Measurements from ENCODE around the gene PTCHD1.

DNA sequence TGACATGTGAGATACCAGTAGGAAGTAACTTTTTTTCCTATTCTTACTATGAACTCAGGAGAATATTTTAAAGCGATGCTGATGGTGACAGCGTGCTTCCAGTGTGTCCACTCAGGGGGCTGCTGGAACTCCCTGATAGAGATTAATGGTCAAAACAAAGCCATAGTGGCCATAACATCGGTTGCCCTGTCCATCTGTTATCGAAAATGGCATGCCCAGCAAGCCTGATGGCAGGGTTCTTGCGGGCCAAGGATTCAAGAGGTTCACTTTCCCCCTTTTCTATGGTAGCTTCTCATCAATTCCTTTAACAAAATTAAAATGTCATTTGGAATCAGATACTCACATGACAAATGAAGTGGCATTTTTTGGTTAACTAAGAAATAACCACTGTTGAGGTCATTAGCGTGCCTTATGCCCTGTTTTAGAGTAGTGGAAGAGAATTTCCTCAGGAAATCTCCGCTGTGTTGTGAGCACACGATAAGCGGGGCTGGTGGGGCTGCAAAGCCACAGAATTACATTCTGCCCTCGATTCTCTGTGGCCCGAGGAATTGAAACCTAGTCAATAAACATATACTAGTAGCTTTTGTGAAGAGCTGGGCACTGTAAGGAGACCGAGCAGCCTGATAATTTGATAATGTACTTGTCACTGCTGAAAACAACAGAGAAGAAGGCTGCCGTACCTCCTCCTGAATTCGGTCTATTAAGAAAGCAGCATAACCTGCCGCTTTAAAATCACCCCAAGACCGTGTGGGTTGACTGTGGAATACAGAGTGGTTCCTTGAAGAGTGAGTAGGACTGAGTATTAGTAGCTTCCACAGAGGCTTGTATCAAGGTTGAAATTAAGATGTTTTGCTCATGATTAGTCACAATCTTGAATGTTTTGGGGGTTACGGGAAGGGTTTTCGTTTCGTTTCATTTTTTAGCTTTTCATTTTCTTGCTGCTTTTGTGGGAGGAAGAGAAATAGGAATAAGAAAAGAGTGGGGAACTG lies 46.7 kb downstream of the PTCHD1 start:
- TF ChIP-seq, protein P1, sequence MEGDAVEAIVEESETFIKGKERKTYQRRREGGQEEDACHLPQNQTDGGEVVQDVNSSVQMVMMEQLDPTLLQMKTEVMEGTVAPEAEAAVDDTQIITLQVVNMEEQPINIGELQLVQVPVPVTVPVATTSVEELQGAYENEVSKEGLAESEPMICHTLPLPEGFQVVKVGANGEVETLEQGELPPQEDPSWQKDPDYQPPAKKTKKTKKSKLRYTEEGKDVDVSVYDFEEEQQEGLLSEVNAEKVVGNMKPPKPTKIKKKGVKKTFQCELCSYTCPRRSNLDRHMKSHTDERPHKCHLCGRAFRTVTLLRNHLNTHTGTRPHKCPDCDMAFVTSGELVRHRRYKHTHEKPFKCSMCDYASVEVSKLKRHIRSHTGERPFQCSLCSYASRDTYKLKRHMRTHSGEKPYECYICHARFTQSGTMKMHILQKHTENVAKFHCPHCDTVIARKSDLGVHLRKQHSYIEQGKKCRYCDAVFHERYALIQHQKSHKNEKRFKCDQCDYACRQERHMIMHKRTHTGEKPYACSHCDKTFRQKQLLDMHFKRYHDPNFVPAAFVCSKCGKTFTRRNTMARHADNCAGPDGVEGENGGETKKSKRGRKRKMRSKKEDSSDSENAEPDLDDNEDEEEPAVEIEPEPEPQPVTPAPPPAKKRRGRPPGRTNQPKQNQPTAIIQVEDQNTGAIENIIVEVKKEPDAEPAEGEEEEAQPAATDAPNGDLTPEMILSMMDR (IDR thresholded peaks at IDR 0.05; ENCODE audit: low read depth, low read length) = no peak
- TF ChIP-seq POLR2A (IDR thresholded peaks at IDR 0.05; ENCODE audit: extremely low read depth, insufficient read length) (no peak), MYC (IDR thresholded peaks at IDR 0.05; ENCODE audit: low read depth, low read length) (no peak)
- TF ChIP-seq, protein P2, sequence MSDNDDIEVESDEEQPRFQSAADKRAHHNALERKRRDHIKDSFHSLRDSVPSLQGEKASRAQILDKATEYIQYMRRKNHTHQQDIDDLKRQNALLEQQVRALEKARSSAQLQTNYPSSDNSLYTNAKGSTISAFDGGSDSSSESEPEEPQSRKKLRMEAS (IDR thresholded peaks at IDR 0.05; ENCODE audit: low read depth, low read length) = no peak
